Measurements from ENCODE around the gene NBEAL1.

The NBEAL1 gene

DNA sequence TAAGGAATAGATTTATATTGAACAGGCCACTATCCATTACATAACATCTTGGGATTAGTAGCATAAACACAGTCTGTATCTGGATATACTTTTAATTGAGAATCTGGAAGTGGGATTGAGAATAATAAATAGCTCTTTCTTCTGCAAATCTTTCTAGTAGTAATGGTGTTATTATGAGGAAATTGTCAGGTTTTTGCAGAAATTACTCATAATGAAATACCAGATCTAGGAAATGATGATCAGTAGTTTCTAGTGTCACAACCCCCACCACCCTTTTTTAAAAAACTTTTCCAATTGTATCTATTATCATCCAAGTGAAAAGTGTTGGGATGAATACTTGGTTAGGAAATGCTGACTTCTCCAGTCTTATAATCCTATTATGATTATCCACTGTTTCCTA is 18.7 kb downstream of the NBEAL1 start:
- no peaks in the 10 kb centered on the region for H3K4me1 ChIP-seq (ENCODE audit: insufficient read depth, low read length)
- no peak overlapping the region for H2AFZ ChIP-seq (ENCODE audit: low read depth, low read length)
- H3K27ac ChIP-seq (ENCODE audit: low read length) = no peak overlapping the region
- H3K9ac ChIP-seq (ENCODE audit: low read depth, low read length) = no peak overlapping the region
- ATAC-seq (ENCODE audit: insufficient read depth, low read depth) = no peak
- TF ChIP-seq, protein P1, sequence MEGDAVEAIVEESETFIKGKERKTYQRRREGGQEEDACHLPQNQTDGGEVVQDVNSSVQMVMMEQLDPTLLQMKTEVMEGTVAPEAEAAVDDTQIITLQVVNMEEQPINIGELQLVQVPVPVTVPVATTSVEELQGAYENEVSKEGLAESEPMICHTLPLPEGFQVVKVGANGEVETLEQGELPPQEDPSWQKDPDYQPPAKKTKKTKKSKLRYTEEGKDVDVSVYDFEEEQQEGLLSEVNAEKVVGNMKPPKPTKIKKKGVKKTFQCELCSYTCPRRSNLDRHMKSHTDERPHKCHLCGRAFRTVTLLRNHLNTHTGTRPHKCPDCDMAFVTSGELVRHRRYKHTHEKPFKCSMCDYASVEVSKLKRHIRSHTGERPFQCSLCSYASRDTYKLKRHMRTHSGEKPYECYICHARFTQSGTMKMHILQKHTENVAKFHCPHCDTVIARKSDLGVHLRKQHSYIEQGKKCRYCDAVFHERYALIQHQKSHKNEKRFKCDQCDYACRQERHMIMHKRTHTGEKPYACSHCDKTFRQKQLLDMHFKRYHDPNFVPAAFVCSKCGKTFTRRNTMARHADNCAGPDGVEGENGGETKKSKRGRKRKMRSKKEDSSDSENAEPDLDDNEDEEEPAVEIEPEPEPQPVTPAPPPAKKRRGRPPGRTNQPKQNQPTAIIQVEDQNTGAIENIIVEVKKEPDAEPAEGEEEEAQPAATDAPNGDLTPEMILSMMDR (IDR thresholded peaks at IDR 0.05; ENCODE audit: borderline replicate concordance, extremely low read depth, low read length, poor library complexity, severe bottlenecking) = no peak
- no peak for TF ChIP-seq EZH2 (IDR thresholded peaks at IDR 0.05; ENCODE audit: borderline replicate concordance, low read depth, low read length, severe bottlenecking)
- no peaks in the 10 kb centered on the region for H3K27me3 ChIP-seq (ENCODE audit: insufficient read depth, low read length, poor library complexity)
- H3K36me3 ChIP-seq (ENCODE audit: insufficient read depth, low read length) = no peaks in the 10 kb centered on the region
- H4K20me1 ChIP-seq (ENCODE audit: insufficient read depth, low read length) = no peaks in the 10 kb centered on the region
- H3K79me2 ChIP-seq (ENCODE audit: insufficient read depth, low read length) = no peaks in the 10 kb centered on the region
- H3K9me3 ChIP-seq (ENCODE audit: insufficient read depth, low read length, severe bottlenecking) = no peaks in the 10 kb centered on the region
- H3K4me3 ChIP-seq (ENCODE audit: low read depth in 1 of 2, low read length in 2 of 2) = no peak overlapping the region
- no peak for DNase-seq
- no peak overlapping the region for H3K4me2 ChIP-seq (ENCODE audit: insufficient read depth, low read length)

DNA sequence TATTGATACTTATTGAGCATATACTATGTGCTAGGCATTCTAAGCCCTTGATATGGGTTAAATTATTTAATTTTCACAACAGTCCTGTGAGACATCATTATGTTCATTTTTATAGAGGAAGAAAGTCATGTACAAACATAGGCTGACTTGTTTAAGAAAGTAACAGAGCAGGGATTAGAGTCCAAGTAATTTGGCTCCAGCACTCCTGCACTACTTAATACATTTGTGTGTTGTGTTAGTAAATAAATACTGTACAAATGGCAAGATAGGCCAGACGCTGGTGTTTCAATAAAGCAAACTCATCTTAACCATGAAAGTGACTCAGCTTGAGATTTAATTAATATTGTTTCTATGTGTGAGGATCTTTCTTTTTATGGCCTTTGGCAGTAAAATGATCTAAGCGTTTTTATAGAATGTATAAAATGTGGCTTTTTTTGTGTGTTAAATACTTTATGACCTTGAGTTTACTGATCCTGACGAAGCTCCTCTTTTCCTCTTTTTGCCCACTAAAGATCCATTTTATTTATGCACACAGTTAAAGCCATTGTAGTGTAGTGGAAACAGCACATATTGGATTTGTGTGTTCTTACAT is 21.3 kb downstream of the NBEAL1 start:
- no peak overlapping the region for H3K4me2 ChIP-seq (ENCODE audit: insufficient read depth, low read length)
- no peaks in the 10 kb centered on the region for H3K27me3 ChIP-seq (ENCODE audit: insufficient read depth, low read length, poor library complexity)
- no peaks in the 10 kb centered on the region for H3K36me3 ChIP-seq (ENCODE audit: insufficient read depth, low read length)
- no peak overlapping the region for H2AFZ ChIP-seq (ENCODE audit: low read depth, low read length)
- H3K27ac ChIP-seq (ENCODE audit: low read length) = no peak overlapping the region
- ATAC-seq (ENCODE audit: insufficient read depth, low read depth) (no peak), DNase-seq (no peak)
- TF ChIP-seq, protein P1 (IDR thresholded peaks at IDR 0.05; ENCODE audit: borderline replicate concordance, extremely low read depth, low read length, poor library complexity, severe bottlenecking) = no peak
- no peak for TF ChIP-seq EZH2 (IDR thresholded peaks at IDR 0.05; ENCODE audit: borderline replicate concordance, low read depth, low read length, severe bottlenecking)
- no peaks in the 10 kb centered on the region for H3K79me2 ChIP-seq (ENCODE audit: insufficient read depth, low read length)
- H3K9ac ChIP-seq (ENCODE audit: low read depth, low read length) = no peak overlapping the region
- no peaks in the 10 kb centered on the region for H4K20me1 ChIP-seq (ENCODE audit: insufficient read depth, low read length)
- no peaks in the 10 kb centered on the region for H3K4me1 ChIP-seq (ENCODE audit: insufficient read depth, low read length)
- no peaks in the 10 kb centered on the region for H3K9me3 ChIP-seq (ENCODE audit: insufficient read depth, low read length, severe bottlenecking)
- H3K4me3 ChIP-seq (ENCODE audit: low read depth in 1 of 2, low read length in 2 of 2) = no peak overlapping the region

DNA sequence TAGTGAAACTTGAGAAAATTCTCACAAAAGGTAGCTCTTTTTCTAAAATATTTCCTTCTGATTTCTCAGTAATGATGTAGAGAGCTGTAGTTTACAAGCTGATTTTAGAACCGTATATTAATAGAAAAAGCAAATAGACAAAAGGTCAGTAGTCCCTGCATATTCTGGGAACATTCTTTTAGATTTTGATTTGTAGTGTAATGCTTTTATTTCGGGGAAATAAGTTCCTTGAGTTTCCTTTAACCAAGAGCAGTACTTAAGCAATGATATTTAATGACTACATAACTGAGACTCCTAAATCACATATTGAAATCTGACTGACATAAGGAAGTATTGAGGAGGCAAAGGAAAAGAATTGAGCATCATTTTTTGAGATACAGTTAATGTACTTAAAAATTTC is 22.4 kb downstream of the NBEAL1 start:
- Histone ChIP-seq H3K79me2 (ENCODE audit: insufficient read depth, low read length) (no peaks in the 10 kb centered on the region), H3K27me3 (ENCODE audit: insufficient read depth, low read length, poor library complexity) (no peaks in the 10 kb centered on the region), H3K4me1 (ENCODE audit: insufficient read depth, low read length) (no peaks in the 10 kb centered on the region), H3K9me3 (ENCODE audit: insufficient read depth, low read length, severe bottlenecking) (no peaks in the 10 kb centered on the region), H3K4me2 (ENCODE audit: insufficient read depth, low read length) (no peak overlapping the region), H4K20me1 (ENCODE audit: insufficient read depth, low read length) (no peaks in the 10 kb centered on the region), H3K4me3 (ENCODE audit: low read depth in 1 of 2, low read length in 2 of 2) (no peak overlapping the region), H3K9ac (ENCODE audit: low read depth, low read length) (no peak overlapping the region), H3K27ac (ENCODE audit: low read length) (no peak overlapping the region), H2AFZ (ENCODE audit: low read depth, low read length) (no peak overlapping the region), H3K36me3 (ENCODE audit: insufficient read depth, low read length) (no peaks in the 10 kb centered on the region; the same call in 1 of the 2 replicates)
- DNase-seq (no peak), ATAC-seq (ENCODE audit: insufficient read depth, low read depth) (no peak)
- TF ChIP-seq EZH2 (IDR thresholded peaks at IDR 0.05; ENCODE audit: borderline replicate concordance, low read depth, low read length, severe bottlenecking) = no peak
- TF ChIP-seq, protein P1 (IDR thresholded peaks at IDR 0.05; ENCODE audit: borderline replicate concordance, extremely low read depth, low read length, poor library complexity, severe bottlenecking) = no peak
